ENCODE results near the gene KRT36.

KRT36 gene

GRCh38 chr17:41521574-41522261 lies 32.0 kb upstream of the KRT36 start:
- no peak for DNase-seq

- no peak for DNase-seq
These were observed 31.3 kb upstream of the KRT36 start for GRCh38 chr17:41520821-41521521.

- no peak for DNase-seq
These were observed 30.0 kb upstream of the KRT36 start for GRCh38 chr17:41519501-41520224.

DNA sequence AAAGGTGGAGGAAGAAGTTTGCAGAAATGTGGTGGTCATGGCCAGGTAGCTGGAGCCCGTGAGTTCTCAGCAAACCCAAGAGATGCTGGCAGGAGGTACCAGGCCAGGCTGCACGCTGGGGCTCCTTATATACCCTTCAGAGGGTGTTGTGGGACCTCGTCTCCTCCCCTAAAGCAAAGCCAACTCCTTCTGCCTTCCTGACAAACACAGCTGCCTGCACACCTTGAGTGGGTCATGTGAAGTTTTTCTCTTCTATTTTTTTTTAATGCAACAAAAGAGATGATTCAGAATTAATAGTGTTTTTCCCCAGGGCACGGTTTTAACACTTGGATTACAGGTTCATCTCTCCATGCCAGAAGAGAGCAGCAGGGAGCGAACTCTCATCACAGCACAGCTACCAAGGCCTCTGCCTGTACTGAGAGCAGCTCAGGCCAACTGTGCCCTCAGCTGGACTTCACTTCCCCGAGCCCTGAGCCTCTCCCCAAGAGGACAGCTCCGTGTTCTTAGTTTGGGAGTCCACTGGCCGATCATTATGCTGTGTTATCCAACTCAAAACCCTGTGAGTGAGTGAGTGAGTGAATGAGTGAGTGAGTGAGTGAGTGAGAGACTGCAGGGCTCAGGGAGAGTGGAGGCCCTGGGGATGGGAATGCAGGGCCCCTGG lies 29.2 kb upstream of the KRT36 start, which contains the start of gene KRT15:
Gene KRT15 (minus strand): TSS at position 102 of the 661 bp plus-strand sequence. CDS start 63 bp downstream, at position 39.
- DNase-seq: no peak

DNA sequence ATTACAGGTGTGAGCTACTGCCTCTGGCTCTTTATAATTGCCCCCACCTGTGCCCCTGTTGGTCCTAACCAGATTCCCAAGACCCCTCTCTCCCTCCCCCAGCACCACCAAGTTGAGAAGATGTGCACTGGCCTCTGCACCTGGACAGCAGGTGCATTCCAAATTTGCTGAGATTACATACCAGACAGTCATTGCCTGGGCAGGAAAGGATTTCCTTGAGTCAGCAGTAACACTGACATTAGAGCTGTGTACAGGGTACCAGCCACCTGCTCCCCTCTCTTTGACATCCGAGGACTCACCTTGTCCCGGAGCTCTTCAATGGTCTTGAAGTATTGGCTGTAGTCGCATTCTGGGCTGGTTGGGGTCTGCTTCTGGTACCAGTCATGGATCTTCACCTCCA lies 28.3 kb upstream of the KRT36 start:
- no peak for DNase-seq

GRCh38 chr17:41516830-41517283 lies 27.1 kb upstream of the KRT36 start:
- DNase-seq: no peak

- no peak for DNase-seq
These were observed 26.6 kb upstream of the KRT36 start for GRCh38 chr17:41516147-41516829.

DNA sequence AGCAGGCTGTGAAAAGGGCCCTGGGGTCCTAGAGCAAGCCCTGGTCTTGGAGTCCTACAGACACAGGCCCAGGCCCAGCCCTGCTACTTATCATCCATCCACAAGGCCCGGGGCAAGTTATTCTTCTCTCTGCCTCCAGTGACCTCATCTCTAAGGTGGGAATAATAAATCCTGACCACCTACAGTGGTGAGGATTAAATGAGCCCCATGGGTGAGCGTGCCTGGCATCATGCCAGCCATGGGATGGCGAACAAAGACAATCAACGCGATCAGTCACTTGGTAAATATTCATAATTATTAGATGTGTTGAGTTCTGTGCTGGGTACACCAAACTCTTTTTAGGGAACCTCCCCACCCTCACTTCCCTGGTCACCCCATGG lies 23.4 kb upstream of the KRT36 start:
- DNase-seq: no peak

DNA sequence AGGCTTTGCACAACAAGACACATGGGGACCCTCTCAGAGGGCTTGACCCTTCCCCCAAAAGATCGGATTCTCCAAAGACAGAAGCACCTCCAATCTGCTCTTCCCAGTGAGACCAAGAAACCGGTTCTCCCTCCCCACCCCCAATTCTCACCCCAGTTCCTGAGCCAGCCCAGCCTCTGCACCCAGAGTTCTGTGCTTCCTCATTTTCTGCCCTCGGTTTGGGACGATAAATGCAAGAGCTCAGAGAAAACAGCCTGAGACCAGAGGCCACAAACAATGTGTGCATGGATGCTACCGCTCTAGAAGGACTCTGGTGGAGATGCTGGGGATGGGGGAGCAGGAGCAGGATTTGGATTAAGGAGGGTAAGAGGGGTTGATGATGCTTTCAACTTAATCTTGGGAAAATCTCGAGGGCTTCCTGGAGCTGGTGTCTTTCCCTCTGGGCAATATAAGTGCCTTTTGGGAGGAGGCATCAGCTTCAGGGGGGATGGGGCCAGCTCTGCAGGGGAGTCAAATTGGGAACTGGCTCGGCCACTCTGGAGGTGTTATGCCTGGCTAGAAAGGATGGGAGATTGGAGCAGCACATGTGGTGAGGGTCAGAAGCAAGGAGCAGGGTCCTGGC lies 22.9 kb upstream of the KRT36 start:
- no peak for DNase-seq

DNA sequence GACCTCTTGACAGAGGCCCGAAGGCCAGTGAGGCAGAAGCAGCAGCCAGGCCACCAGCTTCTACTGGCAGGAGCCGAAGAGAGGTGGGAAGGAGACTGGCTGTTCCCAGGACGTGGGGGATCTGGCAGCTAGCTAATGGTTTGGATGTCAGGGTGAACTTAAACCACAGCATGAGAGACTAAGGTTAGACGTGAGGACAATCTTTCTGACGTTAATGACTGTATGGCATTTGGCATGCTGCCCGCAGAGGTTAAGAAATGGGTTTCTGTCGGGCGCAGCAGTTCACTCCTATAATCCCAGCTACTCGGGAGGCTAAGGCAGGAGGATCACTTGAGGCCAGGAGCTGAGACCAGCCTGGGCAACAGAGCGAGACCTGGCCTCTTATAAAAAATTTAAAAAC lies 22.0 kb upstream of the KRT36 start:
- no peak for DNase-seq

GRCh38 chr17:41511116-41511515 lies 21.4 kb upstream of the KRT36 start:
- DNase-seq: no peak

- no peak for DNase-seq
These were observed 20.7 kb upstream of the KRT36 start for GRCh38 chr17:41510251-41511065.

DNA sequence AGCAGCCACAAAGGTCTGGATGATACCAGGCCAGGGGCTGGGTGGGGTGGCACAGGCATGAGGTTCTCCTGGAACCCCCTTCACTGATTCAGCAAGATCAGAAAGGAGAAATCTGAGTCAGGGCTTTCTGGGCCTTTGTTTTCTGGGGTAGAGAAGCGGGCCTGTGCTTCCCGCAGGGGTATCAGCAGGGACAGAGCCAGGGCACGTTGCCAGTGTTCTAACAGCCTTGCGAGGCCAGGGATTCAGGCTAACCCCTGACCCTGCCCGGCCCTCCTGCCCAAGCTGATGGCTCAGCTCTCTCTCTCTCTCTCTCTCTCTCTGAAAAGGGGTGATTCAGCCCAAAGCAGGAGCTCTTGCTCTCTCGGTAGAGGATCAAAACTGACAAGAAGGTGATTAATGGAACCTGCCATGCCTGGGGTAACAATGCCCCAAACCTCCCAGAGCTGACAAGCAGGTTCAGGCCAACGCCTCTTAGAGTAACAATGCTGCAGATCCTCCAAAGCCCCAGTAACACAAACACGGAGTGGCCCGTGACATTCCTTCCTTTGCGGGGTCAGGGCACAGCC lies 17.7 kb upstream of the KRT36 start:
- no peak for DNase-seq

DNA sequence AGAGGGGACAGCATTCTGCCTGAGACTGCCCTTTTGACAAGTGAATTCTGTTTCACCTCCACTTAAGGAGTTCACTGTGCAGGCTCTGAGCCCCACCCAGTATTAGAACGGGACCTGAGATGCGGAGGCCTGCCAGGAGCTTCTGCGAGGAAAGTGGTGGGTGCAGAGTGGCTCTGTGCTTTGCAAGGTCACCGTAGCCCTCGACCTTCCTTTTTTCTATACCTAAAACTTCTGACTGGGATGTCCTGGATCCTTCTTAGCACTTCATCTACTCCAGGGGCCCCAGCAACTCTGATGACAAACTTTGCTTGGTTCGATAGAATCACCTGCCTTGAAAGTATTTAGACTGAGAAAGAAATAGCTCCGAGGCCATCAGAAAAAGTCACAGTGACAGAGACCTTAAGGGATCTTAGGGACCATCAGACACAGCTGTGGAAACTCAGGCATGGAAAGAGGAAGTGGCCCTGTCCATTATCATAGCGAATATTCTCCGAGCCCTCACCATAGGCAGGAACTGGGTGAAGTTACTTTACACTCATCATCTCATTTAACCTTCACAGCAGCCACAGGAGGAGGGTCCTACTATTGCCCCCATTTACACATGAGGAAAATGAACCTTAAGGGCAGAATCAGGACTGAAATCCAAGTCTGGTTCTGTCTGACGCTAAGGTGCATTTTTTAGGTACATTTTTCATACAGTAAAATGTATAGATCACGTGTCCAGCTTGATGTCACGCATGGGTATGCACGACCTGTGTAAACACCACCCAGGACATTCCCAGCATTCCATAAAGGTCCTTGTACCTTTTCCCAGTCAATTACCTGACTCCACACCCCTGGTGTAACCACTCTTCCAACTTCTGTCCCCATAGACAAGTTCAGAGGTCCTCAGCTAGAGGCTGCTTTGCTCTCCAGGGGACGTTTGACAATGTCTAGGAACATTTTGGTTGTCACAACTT lies 16.4 kb upstream of the KRT36 start:
- DNase-seq: no peak

GRCh38 chr17:41505007-41505808 lies 15.5 kb upstream of the KRT36 start, which contains the start of gene KRT13:
KRT13 (minus strand) TSS chr17:41505612; CDS start chr17:41505550, 62 bp downstream.
- DNase-seq: no peak

DNA sequence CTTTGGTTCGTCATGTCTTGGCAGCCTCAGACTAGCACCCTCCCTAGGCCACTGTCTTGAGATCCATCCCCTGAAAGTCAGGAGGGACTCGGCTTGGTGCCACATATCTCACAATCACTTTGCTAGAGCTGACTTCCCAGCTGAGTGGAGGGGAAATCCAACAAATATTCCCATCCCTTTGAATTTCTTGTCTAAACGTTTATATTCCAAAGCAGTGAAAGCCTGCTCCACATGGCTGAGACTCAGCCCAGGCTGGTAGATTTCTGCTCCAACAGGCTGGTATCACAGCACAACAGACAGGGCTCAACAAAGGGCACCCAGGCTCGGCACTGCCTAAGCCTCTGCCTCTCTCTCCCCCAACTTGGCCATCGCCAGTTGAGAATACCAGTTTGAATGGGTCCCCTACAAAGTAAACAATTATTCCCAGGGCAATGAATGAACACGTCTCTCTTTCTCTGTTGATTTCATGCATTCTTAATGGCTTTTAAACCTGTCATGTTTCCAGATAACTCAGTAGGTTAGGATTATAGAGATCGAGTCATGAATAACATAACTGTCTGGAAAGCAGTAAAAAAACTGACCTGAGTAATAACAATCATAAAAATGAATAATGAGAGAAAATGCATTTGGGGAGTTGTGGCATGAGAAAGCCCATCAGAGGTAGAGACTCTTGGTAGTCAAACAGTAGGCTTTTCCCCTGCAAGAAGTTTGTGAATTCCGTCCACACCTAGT lies 14.7 kb upstream of the KRT36 start:
- no peak for DNase-seq

- no peak for DNase-seq
These were observed 13.5 kb upstream of the KRT36 start for GRCh38 chr17:41503202-41503601.

Data from stimulated activated CD4-positive, alpha-beta T cell treated with anti-CD3 and anti-CD28 coated beads, Interleukin-4, amount 100 ng/mL, for 1 hour (primary cell).